ENCODE measurements around the gene MASP2.

Gene MASP2

DNA sequence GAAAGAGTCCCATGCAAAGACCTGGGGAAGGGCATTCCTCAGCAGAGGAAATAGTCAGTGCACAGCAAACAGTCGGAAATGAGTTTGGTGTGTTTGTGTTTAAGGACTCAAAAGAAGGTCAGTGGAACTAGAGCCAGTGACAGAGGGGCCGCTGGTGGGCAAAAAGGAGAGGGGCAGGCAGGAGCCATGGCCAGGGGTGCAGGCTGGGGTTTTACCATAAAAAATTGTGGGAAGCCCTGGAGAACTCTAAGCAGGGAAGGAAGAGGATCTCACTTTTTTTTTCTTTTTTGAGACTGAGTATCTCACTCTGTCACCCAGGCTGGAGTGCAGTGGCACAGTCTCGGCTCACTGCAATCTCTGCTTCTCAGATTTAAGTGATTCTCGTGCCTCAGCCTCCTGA, 68.3 kb downstream of the MASP2 start:
- H3K79me2 ChIP-seq (ENCODE audit: insufficient read depth, low read length) = no peaks in the 10 kb centered on the region
- no peaks in the 10 kb centered on the region for H3K9me3 ChIP-seq (ENCODE audit: insufficient read depth, low read depth, low read length)
- no peak overlapping the region for H3K9ac ChIP-seq (ENCODE audit: low read depth, low read length, poor library complexity, severe bottlenecking)
- no peak overlapping the region for H2AFZ ChIP-seq (ENCODE audit: low read length)
- no peaks in the 10 kb centered on the region for H3K36me3 ChIP-seq (ENCODE audit: insufficient read depth, low read length)
- H4K20me1 ChIP-seq (ENCODE audit: insufficient read depth, low read length, poor library complexity, severe bottlenecking) = no peaks in the 10 kb centered on the region
- H3K4me3 ChIP-seq (ENCODE audit: low read length, poor library complexity, severe bottlenecking) = no peak overlapping the region
- TF ChIP-seq, protein P1, sequence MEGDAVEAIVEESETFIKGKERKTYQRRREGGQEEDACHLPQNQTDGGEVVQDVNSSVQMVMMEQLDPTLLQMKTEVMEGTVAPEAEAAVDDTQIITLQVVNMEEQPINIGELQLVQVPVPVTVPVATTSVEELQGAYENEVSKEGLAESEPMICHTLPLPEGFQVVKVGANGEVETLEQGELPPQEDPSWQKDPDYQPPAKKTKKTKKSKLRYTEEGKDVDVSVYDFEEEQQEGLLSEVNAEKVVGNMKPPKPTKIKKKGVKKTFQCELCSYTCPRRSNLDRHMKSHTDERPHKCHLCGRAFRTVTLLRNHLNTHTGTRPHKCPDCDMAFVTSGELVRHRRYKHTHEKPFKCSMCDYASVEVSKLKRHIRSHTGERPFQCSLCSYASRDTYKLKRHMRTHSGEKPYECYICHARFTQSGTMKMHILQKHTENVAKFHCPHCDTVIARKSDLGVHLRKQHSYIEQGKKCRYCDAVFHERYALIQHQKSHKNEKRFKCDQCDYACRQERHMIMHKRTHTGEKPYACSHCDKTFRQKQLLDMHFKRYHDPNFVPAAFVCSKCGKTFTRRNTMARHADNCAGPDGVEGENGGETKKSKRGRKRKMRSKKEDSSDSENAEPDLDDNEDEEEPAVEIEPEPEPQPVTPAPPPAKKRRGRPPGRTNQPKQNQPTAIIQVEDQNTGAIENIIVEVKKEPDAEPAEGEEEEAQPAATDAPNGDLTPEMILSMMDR (conservative IDR thresholded peaks at IDR 0.05; ENCODE audit: low read length) = no peak
- no peak for TF ChIP-seq EZH2phosphoT487 (IDR thresholded peaks at IDR 0.05; ENCODE audit: borderline replicate concordance)
- H3K4me2 ChIP-seq (ENCODE audit: low read depth, low read length, poor library complexity, severe bottlenecking) = no peak overlapping the region
- H3K27me3 ChIP-seq (ENCODE audit: insufficient read depth, low read length, poor library complexity, severe bottlenecking) = no peaks in the 10 kb centered on the region
- no peaks in the 10 kb centered on the region for H3F3A ChIP-seq (ENCODE audit: low read depth)
- H3K9me2 ChIP-seq (replicated peaks; ENCODE audit: low read depth, low read length) = no peaks in the 10 kb centered on the region
- H3K4me1 ChIP-seq (ENCODE audit: insufficient read depth, low read length, poor library complexity, severe bottlenecking) = peaks cover 6% of the 10 kb centered on the region
